ENCODE results near the gene EPHA2.

The EPHA2 gene

GRCh38 chr1:16155537-16156410 lies at the start of gene EPHA2:
Gene EPHA2 (minus strand): TSS chr1:16156069. CDS start chr1:16155932, 137 bp downstream.
- Histone ChIP-seq H3K27ac (peak within 1 kb of the TSS; percentile 51), H3K4me1 (no peaks in the 10 kb centered on the region), H3K4me3 (ENCODE audit: low read depth, low read length) (peak within 1 kb of the TSS; percentile 78), H2AFZ (peak within 1 kb of the TSS; percentile 77), H3K9ac (no peak within 1 kb of the TSS), H3K79me2 (no peaks in the 10 kb centered on the region), H3K36me3 (ENCODE audit: control insufficient read depth, insufficient read depth, low read length) (no peaks in the 10 kb centered on the region), H3K4me2 (ENCODE audit: low read length) (peak within 1 kb of the TSS; percentile 93), H3K9me3 (ENCODE audit: control insufficient read depth, low read length) (no peaks in the 10 kb centered on the region), H3K27me3 (ENCODE audit: control insufficient read depth, insufficient read depth, low read length) (no peaks in the 10 kb centered on the region)
- TF ChIP-seq CTCF (IDR thresholded peaks at IDR 0.05), result no peak

- no peak overlapping the region for H3K4me3 ChIP-seq (ENCODE audit: low read depth, low read length)
- H3K27ac ChIP-seq, result no peak overlapping the region
- no peak for TF ChIP-seq CTCF (IDR thresholded peaks at IDR 0.05)
- no peak overlapping the region for H3K9ac ChIP-seq
- H3K27me3 ChIP-seq (ENCODE audit: control insufficient read depth, insufficient read depth, low read length), result no peaks in the 10 kb centered on the region
- H3K4me2 ChIP-seq (ENCODE audit: low read length), result no peak overlapping the region
- no peaks in the 10 kb centered on the region for H3K79me2 ChIP-seq
- H3K9me3 ChIP-seq (ENCODE audit: control insufficient read depth, low read length), result no peaks in the 10 kb centered on the region
- H2AFZ ChIP-seq, result no peak overlapping the region
- H3K36me3 ChIP-seq (ENCODE audit: control insufficient read depth, insufficient read depth, low read length), result no peaks in the 10 kb centered on the region
- no peaks in the 10 kb centered on the region for H3K4me1 ChIP-seq
Measured at GRCh38 chr1:16205334-16205671, 49.4 kb upstream of the EPHA2 start.

GRCh38 chr1:16204634-16205333 lies 48.9 kb upstream of the EPHA2 start:
- no peaks in the 10 kb centered on the region for H3K4me1 ChIP-seq
- TF ChIP-seq CTCF (IDR thresholded peaks at IDR 0.05), result peak; percentile 19
- H3K4me3 ChIP-seq (ENCODE audit: low read depth, low read length), result no peak overlapping the region
- no peaks in the 10 kb centered on the region for H3K27me3 ChIP-seq (ENCODE audit: control insufficient read depth, insufficient read depth, low read length)
- no peak overlapping the region for H3K27ac ChIP-seq
- no peak overlapping the region for H3K9ac ChIP-seq
- no peaks in the 10 kb centered on the region for H3K79me2 ChIP-seq
- no peaks in the 10 kb centered on the region for H3K36me3 ChIP-seq (ENCODE audit: control insufficient read depth, insufficient read depth, low read length)
- no peak overlapping the region for H3K4me2 ChIP-seq (ENCODE audit: low read length)
- H2AFZ ChIP-seq, result no peak overlapping the region
- no peaks in the 10 kb centered on the region for H3K9me3 ChIP-seq (ENCODE audit: control insufficient read depth, low read length)

GRCh38 chr1:16204216-16204615 lies 48.3 kb upstream of the EPHA2 start:
- no peak overlapping the region for H3K27ac ChIP-seq
- no peaks in the 10 kb centered on the region for H3K27me3 ChIP-seq (ENCODE audit: control insufficient read depth, insufficient read depth, low read length)
- H3K79me2 ChIP-seq, result no peaks in the 10 kb centered on the region
- H3K4me2 ChIP-seq (ENCODE audit: low read length), result no peak overlapping the region
- H3K36me3 ChIP-seq (ENCODE audit: control insufficient read depth, insufficient read depth, low read length), result no peaks in the 10 kb centered on the region
- no peaks in the 10 kb centered on the region for H3K4me1 ChIP-seq
- H2AFZ ChIP-seq, result no peak overlapping the region
- no peak for TF ChIP-seq CTCF (IDR thresholded peaks at IDR 0.05)
- no peak overlapping the region for H3K4me3 ChIP-seq (ENCODE audit: low read depth, low read length)
- no peak overlapping the region for H3K9ac ChIP-seq
- H3K9me3 ChIP-seq (ENCODE audit: control insufficient read depth, low read length), result no peaks in the 10 kb centered on the region
